ENCODE results near the gene SNRPD3.
"Not testable (repeated sequence)": the region's sequence is repeated elsewhere in the genome, so short reads cannot be mapped to it uniquely, and the experiment has no call there.

SNRPD3 gene

DNA sequence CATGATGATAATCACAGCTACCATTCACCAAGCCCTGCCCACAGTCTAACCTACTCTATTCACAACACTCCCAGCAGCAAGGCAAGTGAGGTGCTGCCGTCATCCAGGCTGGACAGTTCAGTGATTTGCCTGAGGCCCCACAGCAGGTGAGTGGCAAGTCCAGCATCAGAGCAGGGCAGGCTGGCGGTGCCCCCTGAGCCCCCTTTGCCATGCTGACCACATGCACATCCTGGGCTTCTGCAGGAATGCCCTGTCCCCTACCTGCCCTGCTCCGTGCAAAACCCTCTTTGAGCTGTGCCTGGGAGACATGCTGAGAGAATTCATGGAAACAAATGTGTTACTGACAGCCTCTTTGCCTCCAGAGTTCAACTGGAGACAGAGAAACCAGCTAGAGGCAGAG is 54.1 kb downstream of the SNRPD3 start:
- DNase-seq (ENCODE audit: low spot score): not testable (repeated sequence)

DNA sequence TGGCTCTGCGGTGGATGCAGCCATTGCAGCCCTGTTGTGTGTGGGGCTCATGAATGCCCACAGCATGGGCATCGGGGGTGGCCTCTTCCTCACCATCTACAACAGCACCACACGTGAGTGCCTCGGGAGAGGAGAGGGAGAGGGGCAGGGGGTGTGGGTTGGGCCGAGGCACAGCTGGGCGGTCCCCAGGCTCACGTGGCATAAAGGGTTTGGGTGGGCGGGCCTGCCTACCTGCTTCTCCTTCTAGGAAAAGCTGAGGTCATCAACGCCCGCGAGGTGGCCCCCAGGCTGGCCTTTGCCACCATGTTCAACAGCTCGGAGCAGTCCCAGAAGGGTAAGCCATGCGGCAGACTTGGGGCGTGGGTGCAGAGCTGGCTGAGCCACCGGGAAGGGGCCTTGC is 59.0 kb downstream of the SNRPD3 start:
- DNase-seq (ENCODE audit: low spot score): not testable (repeated sequence)

DNA sequence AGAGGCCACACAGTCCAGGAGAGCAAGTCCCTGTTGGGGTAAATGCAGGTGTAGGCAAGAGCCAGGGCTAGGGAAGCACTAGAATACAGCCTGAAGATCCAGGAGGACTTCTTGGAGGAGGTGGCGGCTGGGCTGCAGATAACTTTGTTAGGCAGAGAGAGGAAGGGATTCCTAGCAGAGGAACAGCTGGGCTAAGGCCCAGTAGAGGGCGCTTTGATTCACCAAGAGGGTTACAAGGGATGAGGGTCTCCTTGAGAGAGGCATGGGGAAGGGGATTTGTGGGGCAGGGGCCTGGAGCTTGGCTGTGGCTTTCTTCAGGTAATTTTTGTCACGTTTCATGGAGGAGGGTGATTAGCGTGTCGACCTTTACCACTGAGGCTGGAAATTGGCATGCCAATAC is 65.4 kb downstream of the SNRPD3 start:
- not testable (repeated sequence) for DNase-seq (ENCODE audit: low spot score)

- DNase-seq (ENCODE audit: low spot score): not testable (repeated sequence)
These were observed 66.8 kb downstream of the SNRPD3 start for GRCh38 chr22:24622596-24622995.

All from germinal center (tissue), 1 donor.